DND-41 (cell line): ENCODE results near the gene ITGB1BP1.

Source experiments
- ATAC-seq: fragments of 200-7000 bp; cut with Tn5 transposase; 3 replicates; pipeline ENCODE4 v1.9.1; 2021; ENCODE audit warnings: low read depth; ENCODE audit not compliant: insufficient read depth
- DNase-seq: peaks from one replicate; pipeline ENCODE4 v3.0.0-alpha.2; 2020
- H2AFZ ChIP-seq: 2 replicates; pipeline ENCODE4 v1.6.0; 2012; ENCODE audit warnings: low read depth, low read length
- H3K27ac ChIP-seq: 2 replicates; pipeline ENCODE4 v1.5.1; 2012; ENCODE audit warnings: low read length, inconsistent platforms
- H3K27me3 ChIP-seq: fragments of 200-600 bp; sonication (generic); 2 replicates; pipeline ENCODE4 v1.6.0; 2012; ENCODE audit warnings: low read length, mild to moderate bottlenecking, inconsistent platforms; ENCODE audit not compliant: insufficient read depth, poor library complexity
- H3K36me3 ChIP-seq: 2 replicates; pipeline ENCODE4 v1.5.1; 2012; ENCODE audit warnings: low read length, inconsistent platforms; ENCODE audit not compliant: insufficient read depth
- H3K4me1 ChIP-seq: 2 replicates; pipeline ENCODE4 v1.5.1; 2012; ENCODE audit warnings: mild to moderate bottlenecking, low read length; ENCODE audit not compliant: insufficient read depth
- H3K4me2 ChIP-seq: 2 replicates; pipeline ENCODE4 v1.6.0; 2012; ENCODE audit warnings: mild to moderate bottlenecking, moderate library complexity, low read length, inconsistent platforms; ENCODE audit not compliant: insufficient read depth
- H3K4me3 ChIP-seq, 2 experiments: fragments of 200-600 bp in 1 of 2; shearing (Covaris generic) in 1 of 2; 2 replicates each; pipeline ENCODE4 v1.5.1; 2012 to 2016; ENCODE audit warnings: inconsistent platforms in 2 of 2, low read length in 2 of 2, mild to moderate bottlenecking in 2 of 2, low read depth in 1 of 2, moderate library complexity in 1 of 2
- H3K79me2 ChIP-seq: 2 replicates; pipeline ENCODE4 v1.6.0; 2012; ENCODE audit warnings: low read length, inconsistent platforms; ENCODE audit not compliant: insufficient read depth
- H3K9ac ChIP-seq: 2 replicates; pipeline ENCODE4 v1.6.0; 2012; ENCODE audit warnings: low read depth, mild to moderate bottlenecking, inconsistent platforms, low read length, moderate library complexity
- H3K9me3 ChIP-seq: 2 replicates; pipeline ENCODE4 v1.5.1; 2012; ENCODE audit warnings: low read length, moderate library complexity, mild to moderate bottlenecking, inconsistent platforms; ENCODE audit not compliant: insufficient read depth, severe bottlenecking
- H4K20me1 ChIP-seq: 2 replicates; pipeline ENCODE4 v1.6.0; 2012; ENCODE audit warnings: low read length; ENCODE audit not compliant: insufficient read depth
- EZH2 ChIP-seq: IDR thresholded peaks from 3 replicates; pipeline ENCODE4 v1.6.1; 2012; ENCODE audit warnings: borderline replicate concordance, low read depth, mild to moderate bottlenecking, moderate library complexity, low read length, inconsistent platforms; ENCODE audit not compliant: severe bottlenecking
- TF ChIP-seq, protein P1 (sequence below): IDR thresholded peaks from 2 replicates; pipeline ENCODE4 v1.5.1; 2012; ENCODE audit warnings: borderline replicate concordance, low read length, moderate library complexity, mild to moderate bottlenecking; ENCODE audit not compliant: poor library complexity, severe bottlenecking; ENCODE audit errors: extremely low read depth

The ITGB1BP1 gene

DNA sequence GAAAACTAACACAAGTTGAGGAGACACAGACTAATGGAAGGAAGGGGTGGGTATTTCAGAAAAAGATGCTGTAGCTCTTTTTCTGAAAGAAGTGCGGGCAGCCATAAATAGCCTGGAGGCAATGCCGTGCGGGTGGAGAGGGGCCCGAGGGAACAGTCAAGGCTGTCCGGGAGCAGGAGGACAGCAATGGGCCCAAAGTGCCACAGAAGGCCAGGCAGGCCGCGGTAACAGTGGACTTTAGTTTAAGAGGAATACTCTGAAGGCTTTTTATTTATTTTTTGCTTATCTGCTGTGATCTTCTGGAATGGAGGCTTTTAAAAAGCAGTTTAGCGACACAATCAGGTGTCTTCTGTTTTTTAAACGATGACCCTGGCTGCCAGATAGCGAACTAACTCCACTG lies 2.8 kb downstream of the ITGB1BP1 start:
- no peak overlapping the region for H3K9ac ChIP-seq
- no peak overlapping the region for H2AFZ ChIP-seq
- no peak for TF ChIP-seq EZH2
- TF ChIP-seq, protein P1, sequence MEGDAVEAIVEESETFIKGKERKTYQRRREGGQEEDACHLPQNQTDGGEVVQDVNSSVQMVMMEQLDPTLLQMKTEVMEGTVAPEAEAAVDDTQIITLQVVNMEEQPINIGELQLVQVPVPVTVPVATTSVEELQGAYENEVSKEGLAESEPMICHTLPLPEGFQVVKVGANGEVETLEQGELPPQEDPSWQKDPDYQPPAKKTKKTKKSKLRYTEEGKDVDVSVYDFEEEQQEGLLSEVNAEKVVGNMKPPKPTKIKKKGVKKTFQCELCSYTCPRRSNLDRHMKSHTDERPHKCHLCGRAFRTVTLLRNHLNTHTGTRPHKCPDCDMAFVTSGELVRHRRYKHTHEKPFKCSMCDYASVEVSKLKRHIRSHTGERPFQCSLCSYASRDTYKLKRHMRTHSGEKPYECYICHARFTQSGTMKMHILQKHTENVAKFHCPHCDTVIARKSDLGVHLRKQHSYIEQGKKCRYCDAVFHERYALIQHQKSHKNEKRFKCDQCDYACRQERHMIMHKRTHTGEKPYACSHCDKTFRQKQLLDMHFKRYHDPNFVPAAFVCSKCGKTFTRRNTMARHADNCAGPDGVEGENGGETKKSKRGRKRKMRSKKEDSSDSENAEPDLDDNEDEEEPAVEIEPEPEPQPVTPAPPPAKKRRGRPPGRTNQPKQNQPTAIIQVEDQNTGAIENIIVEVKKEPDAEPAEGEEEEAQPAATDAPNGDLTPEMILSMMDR: no peak
- no peak overlapping the region for H3K27ac ChIP-seq
- no peak overlapping the region for H3K4me3 ChIP-seq
- H3K4me2 ChIP-seq: peak overlapping the region; percentile 94
- H3K27me3 ChIP-seq: no peaks in the 10 kb centered on the region
- peaks cover 26% of the 10 kb centered on the region for H4K20me1 ChIP-seq
- peaks cover 44% of the 10 kb centered on the region for H3K4me1 ChIP-seq
- H3K9me3 ChIP-seq: no peaks in the 10 kb centered on the region
- peaks cover 34% of the 10 kb centered on the region for H3K36me3 ChIP-seq
- ATAC-seq (no peak), DNase-seq (no peak)
- peaks cover 94% of the 10 kb centered on the region for H3K79me2 ChIP-seq

DNA sequence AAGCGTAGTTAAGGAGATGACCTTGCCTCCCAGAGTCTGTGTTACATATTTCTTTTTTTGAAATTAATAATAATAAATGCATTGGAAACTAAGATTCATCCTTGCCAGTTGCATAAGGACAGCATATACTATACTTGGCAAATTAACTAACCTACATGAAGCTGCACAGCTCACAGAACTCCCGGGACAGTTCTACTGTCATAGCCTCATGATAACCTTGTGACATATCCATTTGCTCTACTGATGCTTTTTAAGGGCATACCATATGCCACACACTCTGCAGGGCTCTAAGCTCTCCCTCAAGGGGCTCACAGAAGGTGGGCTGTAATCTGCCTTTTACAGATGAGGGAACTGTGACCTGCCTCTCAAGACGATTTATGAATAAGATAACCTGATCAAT lies 3.8 kb downstream of the ITGB1BP1 start:
- Histone ChIP-seq H3K4me2 (peak overlapping the region; percentile 5; the same call in 1 of the 2 replicates), H2AFZ (no peak overlapping the region), H3K27me3 (no peaks in the 10 kb centered on the region), H3K4me1 (peaks cover 35% of the 10 kb centered on the region), H4K20me1 (peaks cover 27% of the 10 kb centered on the region), H3K9me3 (no peaks in the 10 kb centered on the region), H3K9ac (no peak overlapping the region), H3K79me2 (peaks cover 87% of the 10 kb centered on the region), H3K36me3 (peaks cover 35% of the 10 kb centered on the region), H3K4me3 (no peak overlapping the region), H3K27ac (no peak overlapping the region)
- DNase-seq (no peak), ATAC-seq (no peak)
- TF ChIP-seq EZH2: no peak
- TF ChIP-seq, protein P1: no peak

DNA sequence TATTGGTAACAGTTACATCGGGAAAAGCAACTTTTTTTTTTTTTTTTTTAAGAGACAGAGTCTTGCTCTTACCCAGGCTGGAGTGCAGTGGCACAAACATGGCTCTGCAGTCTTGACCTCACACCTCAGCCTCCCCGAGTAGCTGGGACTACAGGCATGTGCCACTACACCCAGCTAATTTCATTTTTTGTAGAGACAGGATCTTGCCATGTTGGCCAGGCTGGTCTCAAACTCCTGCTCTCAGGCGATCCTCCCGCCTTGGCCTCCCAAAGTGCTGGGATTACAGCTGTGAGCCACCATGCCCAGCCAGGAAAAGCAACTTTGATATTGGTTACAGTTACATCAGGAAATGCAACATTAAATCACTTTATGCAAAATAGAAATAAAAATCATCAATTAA lies 4.6 kb downstream of the ITGB1BP1 start:
- peaks cover 30% of the 10 kb centered on the region for H3K4me1 ChIP-seq
- H3K27ac ChIP-seq: no peak overlapping the region
- H4K20me1 ChIP-seq: peaks cover 27% of the 10 kb centered on the region
- DNase-seq: no peak
- no peak for TF ChIP-seq EZH2
- TF ChIP-seq, protein P1: no peak
- no peaks in the 10 kb centered on the region for H3K27me3 ChIP-seq
- no peak overlapping the region for H3K9ac ChIP-seq
- H3K4me3 ChIP-seq: no peak overlapping the region
- H3K79me2 ChIP-seq: peaks cover 81% of the 10 kb centered on the region
- H2AFZ ChIP-seq: no peak overlapping the region
- peaks cover 33% of the 10 kb centered on the region for H3K36me3 ChIP-seq
- no peak overlapping the region for H3K4me2 ChIP-seq
- ATAC-seq: no peak
- H3K9me3 ChIP-seq: no peaks in the 10 kb centered on the region

DNA sequence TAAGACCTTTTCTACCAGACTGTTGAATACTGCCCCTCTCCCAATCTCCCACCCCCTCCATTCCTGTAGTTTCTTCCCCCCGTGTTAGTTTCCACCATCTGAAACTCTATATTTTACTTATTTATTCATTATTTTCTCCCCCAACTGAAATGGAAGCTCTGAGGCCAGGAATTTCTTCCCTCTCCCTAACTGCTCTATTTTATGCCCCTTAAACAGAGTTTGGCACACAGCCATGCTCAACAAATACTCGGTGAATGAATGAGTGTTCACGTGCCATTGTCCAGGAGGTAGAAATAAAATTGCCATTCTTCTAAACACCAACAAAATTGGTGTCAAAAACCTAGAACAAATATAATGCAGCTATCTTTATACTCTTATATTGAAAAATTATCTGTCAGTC lies 5.6 kb downstream of the ITGB1BP1 start:
- H3K27me3 ChIP-seq: no peaks in the 10 kb centered on the region
- H3K27ac ChIP-seq: no peak overlapping the region
- peaks cover 26% of the 10 kb centered on the region for H4K20me1 ChIP-seq
- H3K9me3 ChIP-seq: no peaks in the 10 kb centered on the region
- TF ChIP-seq, protein P1: no peak
- TF ChIP-seq EZH2: no peak
- H3K4me1 ChIP-seq: peaks cover 30% of the 10 kb centered on the region
- H3K79me2 ChIP-seq: peaks cover 73% of the 10 kb centered on the region
- DNase-seq (no peak), ATAC-seq (no peak)
- H3K4me2 ChIP-seq: no peak overlapping the region
- no peak overlapping the region for H3K9ac ChIP-seq
- peaks cover 33% of the 10 kb centered on the region for H3K36me3 ChIP-seq
- H2AFZ ChIP-seq: no peak overlapping the region
- H3K4me3 ChIP-seq: no peak overlapping the region
